DMS79 treated with DMSO at 0.1 percent for 48 hours (cell line): ENCODE results near the gene FOXR1.
A peak's percentile ranks its signal among the peaks of the same experiment; 100 is the strongest.

Experiments used
- DNase-seq: peaks from one replicate; lab custom pipeline; 2025; lab: John Stamatoyannopoulos, UW

The FOXR1 gene

DNA sequence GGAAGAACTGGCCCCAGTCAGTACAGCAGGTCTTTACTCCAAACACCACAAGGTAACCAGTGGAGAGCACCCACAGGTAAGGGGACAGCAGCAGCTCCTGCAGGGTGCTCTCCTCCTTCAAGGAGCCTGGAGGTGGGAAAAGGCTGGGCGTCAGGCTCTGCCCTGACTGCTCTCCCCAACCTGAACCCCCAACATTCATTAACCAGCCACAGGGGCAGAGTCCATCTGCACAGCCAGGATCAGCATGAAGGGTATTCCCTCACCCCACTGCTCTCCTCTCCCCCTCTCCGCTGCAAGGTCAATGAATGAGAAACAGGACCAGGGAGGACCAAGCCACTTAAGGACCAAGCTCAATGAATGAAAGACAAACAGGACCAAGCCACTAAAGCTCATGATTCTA lies 55.4 kb downstream of the FOXR1 start:
- no peak for DNase-seq

DNA sequence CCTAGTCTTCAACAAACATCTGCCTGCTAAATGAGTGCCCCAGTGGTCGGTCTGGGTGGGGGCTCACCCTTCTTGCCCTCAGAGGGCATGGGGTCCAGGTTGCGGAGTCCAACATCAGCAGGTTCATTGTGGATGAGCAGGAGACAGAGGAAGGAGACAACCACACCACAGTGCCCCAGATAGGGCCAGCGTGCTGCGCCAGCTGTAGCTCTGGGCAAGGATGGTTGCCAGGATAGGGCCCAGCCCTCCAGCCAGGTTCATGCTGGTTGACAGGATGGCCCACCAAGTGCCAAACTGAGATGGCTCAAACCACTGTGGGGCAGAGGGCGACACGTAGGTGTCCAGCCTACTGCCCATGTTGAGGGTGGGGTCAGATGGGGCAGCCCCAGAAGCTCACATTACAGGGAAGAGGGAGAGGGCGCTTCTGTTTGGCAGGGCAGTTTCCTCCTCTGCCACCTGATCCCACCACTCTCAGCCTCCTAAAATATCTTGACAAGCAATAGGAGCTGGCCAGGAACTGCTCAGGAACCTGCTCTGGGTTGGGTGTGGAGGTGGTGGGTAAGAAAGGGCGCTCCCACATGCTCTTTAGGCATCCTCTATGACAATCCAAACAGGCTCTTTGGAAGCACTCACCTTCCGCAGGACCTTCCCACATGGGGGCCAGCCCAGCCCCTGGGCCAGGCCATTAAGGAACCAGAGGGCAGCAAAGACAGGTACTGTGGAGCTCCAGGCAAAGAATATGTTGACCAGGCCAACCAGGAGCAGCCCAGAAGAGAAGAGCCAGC lies 56.2 kb downstream of the FOXR1 start:
- no peak for DNase-seq

DNA sequence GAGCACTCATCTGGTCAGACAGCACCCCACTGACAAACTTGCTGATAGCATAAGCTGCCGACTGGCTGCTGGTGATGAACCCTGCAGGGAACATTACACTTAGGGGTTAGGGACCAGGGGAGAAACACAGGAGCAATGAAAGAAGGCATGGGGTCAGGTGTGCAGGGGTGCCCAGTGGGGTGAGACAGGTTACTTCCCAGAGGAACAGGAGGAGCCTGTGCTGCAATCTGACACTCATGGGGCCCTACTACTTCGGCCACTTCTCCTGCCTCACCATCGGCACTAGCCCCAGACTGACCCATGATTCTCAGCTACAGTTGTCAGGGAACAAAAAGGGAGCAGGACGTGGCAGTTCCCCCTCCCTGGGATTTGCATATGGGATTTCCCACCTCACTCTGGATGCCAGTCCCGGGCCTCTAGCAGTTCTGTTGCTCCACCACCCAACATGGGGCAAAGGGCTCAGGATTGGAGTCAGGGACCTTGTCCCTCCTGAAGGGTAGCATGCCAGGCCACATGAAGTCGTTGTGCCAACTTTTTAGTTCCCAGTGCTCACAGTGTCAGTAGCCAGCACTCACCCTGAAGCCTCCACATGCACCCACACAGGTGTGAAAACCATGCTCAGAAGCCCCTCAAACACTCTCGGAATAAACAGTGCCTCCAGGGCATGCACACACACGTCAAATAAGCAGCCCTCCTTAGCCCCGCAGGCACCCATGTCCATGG lies 56.9 kb downstream of the FOXR1 start:
- DNase-seq = no peak

DNA sequence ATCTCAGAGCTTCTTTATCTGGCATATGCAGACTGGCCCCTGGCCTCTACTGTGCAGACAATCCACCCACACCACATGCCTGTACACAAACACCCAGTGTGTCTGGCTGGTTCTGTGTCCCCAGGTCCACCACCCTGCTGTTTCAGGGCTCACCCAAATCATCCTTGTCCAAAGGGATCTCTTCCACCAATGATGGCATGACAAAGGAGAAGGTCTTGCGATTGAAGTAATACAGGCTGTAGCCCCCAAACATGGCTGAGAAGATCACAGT lies 57.4 kb downstream of the FOXR1 start:
- DNase-seq = no peak

DNA sequence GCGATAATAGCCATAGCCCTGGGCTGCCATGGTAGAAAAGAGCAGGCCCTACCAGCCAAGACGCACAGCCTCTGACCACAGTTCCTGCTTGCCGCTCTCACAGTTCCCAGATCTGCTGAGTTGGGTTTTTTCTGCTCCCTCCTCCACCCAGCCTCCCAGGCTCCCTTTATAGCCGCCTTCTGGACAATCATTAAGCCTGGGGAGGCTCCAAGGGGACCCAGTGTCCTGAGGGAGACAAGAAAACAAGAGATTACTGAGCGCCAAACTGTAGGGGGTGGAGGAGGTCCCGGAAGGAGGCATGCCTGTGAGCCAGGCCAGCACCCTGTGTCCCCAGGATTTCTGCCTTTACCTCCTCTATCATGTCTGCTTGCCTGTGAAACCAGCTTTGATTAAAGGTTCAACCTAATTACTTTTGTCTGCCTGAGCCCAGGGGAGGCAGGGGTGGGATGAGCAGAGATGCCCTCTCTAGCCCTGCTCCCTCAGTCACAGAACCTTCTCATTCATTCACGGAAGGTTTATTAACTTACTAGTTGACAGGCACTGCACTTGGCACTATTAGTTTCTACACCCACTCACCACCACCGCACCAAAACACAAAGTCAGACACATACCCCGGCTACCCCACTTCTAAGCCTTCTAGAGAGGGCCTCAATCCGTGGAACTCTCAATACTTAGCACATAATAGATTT lies 57.9 kb downstream of the FOXR1 start:
- peak; percentile 28 for DNase-seq

DNA sequence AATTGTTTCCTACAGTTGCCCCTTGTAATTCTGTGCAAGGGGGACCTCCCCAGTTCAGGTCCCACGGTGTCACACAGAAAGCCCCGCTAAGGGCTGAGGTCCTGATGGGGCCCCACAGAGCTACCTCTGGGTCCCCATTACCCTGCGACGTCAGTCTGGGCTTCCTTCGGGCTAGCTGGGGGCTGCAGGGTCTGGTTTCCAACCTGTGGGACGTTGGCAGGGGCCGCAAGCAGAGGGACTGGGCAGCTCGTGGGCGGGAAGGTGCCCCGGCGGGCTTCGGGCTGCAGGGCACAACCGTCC lies 58.4 kb downstream of the FOXR1 start:
- DNase-seq = no peak

DNA sequence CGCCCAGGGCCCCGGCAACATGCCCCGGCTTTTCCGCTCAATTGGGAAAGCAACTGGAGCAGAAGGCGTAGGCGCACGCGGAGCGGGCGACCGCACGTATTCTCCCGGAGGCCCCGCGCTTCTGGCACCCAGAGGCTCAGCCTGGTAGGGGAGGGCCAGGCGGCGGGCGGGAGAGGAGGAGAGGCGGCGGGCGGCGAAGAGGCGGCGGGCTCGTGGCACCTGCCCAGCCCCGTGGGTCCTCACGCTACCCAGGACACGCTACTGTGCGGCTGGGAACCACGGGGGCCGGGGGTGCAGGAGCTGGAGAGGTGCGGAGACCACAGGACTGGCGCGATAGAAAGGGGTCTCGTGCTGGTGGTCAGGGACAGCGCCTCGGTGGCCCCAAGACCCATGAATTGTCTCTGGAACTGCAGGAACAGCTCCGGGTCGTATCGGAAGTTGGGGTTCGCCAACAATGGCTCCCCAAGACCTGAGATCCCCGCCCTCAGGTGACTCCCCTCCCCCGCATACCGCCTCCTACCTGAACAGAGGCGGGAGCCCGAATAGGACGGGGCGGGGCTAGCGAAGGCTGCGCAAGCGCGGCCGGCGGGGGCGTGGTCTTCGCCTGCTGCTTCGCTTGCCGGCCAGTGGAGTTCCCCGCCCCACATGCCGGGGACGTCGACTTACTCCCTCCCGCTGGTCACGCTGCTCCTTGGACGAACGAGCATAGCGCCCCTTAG lies 58.9 kb downstream of the FOXR1 start, which contains the start of gene SLC37A4:
Gene SLC37A4, minus strand, starts transcription at position 549 of the 719 bp plus-strand sequence.
- DNase-seq = peak; percentile 98
